Measurements from ENCODE around the gene PRIM1.
"Not testable (repeated sequence)": the region's sequence is repeated elsewhere in the genome, so short reads cannot be mapped to it uniquely, and the experiment has no call there.

PRIM1 gene

DNA sequence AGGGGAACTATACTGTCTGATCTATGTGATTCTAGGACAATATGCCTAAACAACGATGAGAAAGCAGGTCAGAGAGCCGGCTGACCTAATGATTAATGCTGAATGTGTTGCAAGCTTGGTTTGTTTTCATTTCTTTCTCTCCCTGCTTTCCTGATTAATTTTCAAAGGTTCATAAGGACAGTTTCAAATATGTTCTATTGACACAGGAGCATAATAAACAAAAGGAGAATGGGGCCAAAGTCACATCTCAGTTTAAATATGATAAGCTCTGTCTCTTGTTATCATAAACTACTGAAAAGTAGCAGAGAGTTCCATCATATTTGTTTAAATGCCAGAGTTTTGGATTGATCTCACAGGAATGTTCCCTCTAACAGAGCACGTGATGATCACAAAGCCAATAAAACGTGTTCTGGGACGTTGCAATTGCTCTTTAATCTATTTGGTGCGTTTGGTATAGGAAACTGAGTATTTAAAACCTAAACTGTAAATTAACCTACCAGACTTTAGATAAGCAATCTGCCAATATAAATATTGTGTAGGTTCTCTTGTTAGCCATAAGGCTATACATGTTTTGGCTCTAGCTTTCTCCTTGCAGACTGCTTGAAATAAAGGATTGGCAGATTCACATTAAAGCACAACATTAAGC lies 7.3 kb upstream of the PRIM1 start:
- DNase-seq, result no peak

DNA sequence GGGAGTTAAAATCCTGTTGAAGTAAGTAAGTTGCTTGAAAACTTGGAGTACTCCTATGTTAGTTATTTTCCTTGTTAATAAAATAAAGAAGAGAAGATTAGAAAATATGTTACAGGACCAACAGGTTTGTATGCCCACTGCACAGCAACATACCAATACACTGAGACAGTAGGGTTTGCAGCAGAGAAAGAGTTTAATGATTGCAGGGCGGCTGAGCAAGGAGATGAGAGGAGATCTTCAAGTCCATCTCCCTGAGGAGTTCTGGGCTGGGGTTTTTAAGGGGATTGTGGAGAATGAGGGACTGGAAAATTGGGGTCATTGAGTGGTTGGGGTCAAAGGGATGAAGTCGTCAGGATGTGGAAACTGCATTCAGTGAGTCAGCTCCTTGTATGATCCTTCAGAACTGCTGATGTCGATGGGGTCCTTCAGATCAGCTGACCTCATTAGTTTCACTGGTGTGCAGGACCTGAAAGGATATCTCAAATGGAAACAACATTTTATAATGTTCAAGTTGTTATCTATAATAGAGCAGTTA lies 6.7 kb upstream of the PRIM1 start:
- no peak for DNase-seq

DNA sequence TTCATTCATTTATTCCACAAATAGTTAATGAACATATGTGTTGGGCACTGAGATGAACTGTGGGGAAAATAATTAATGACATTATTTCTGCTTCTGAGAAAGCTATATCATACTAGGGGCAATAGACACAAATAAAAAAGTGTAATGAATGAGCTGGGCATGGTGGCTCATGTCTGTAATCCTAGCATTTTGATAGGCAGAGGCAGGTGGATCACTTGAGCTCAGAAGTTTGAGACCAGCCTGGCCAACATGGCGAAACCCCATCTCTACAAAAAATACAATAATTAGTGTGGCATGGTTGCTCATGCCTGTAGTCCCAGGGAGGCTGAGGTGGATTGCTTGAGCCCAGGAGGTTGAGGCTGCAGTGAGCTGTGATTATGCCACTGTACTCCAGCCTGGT lies 5.8 kb upstream of the PRIM1 start:
- DNase-seq, result not testable (repeated sequence)

DNA sequence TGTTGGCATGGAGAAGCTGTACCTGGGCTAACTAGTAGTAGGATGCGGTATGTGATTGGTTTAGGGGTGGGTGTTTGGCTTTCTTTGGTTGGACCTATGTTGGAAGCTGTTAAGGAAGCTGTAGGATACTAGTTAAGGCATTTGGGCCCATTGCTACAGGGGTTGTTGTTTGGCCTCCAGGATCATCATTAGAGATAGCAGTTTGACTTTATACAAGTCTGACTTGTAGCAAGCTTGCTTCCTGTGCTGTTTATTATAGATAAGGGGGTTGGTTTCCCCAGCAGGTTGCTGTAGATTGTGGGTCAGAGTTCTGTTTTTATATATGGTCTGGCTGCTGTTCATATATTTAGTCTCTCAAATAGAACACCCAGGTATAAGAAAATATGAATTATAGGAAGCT lies 1.4 kb upstream of the PRIM1 start:
- no peak for DNase-seq

DNA sequence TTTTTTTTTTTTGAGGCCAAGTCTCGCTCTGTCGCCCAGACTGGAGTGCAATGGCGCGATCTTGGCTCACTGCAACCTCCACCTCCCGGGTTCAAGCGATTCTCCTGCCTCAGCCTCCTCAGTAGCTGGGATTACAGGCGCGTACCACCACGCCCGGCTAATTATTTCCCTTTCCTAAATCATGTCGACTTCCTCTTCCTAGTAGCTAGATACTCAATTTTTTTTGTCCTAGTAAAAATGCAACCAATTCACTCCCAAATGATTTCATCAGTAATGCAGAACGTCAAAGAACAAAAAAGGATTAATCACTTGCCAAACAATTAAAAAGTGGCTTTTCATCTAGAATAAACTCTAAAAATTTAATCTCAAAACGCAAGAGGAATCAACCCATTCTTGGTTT lies 1.5 kb downstream of the PRIM1 start:
- not testable (repeated sequence) for DNase-seq

DNA sequence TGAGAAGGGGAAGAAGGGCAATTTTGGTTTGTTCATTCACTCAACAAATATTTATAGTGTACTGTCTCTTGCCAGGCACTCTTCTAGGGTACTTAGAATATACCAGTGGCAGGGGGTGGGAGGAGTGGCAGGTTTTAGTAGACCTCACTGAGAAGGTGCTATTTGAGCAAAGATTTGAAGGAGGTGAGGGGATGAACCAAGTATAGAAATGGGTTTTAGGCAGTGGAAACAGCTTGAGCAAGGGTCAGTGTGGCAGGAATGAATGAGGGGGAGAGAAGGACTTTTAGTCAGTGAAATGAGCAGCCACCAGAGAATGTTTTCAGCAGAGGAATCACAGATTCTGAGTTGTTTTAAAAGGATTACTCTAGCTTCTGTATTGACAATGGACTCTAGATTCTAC lies 2.3 kb downstream of the PRIM1 start:
- DNase-seq, result peak; percentile 68

DNA sequence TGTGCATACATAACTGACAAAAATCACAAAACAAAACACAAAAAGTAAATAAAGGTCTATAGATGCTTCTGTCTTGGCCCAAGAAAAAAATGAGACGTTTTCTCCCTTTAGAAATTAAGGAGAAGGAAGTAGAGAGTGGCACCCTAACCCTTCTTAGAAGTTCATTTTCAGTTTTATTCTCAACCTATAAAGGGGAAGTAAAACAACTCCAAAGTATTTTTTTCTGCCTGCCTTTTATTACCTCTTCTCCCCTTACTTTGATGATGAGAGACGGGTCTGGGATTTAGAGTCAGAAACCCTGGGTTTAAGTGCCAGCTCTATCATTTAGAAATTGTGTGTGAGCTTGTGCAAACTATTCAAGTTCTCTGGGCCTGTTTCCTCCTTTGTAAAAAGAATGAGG lies 2.8 kb downstream of the PRIM1 start:
- DNase-seq, result no peak

DNA sequence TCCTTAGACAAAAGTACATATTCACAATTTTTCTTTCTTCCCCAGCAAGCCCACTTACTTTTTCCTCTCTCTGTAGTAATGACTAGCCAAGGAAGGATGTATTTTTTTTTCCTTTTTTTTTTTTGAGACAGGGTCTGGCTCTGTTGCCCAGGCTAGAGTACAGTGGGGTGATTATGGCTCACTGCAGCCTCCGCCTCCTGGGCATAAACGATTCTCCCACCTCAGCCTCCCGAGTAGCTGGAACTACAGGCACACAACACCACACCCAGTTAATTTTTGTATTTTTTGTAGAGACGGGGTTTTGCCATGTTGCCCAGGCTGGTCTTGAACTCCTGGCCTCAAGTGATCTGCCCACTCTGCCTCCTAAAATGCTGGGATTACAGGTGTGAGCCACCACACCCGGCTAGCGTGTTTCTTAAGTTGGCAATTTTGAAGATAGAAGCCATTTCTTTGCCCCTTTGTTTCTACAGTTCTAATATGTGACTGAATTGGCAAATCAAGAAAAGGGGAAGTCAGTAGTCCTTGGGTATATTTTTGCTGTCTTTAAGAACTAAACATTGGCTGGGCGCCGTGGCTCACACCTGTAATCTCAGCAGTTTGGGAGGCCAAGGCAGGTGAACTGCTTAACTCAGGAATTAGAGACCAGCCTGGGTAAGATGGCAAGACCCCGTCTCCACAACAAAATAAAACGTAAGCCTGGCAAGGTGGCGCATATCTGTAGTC lies 23.8 kb downstream of the PRIM1 start:
- DNase-seq, result no peak

DNA sequence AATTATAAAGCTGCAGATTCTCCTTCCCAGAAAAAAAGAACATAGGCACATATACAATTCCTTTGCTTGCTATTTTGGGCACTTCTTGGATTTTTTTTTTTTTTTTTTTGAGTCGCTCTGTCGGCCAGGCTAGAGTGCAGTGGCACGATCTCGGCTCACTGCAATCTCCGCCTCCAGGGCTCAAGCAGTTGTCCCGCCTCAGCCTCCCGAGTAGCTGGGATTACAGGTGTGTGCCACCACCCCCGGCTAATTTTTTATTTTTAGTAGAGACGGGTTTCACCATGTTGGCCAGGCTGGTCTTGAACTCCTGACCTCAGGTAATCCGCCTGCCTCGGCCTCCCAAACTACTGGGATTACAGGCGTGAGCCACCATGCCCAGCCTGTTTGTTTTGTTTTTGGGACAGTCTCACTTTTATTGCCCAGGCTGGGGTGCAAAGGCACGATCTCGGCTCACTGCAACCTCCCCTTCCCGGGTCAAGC lies 25.9 kb downstream of the PRIM1 start:
- DNase-seq, result not testable (repeated sequence)

DNA sequence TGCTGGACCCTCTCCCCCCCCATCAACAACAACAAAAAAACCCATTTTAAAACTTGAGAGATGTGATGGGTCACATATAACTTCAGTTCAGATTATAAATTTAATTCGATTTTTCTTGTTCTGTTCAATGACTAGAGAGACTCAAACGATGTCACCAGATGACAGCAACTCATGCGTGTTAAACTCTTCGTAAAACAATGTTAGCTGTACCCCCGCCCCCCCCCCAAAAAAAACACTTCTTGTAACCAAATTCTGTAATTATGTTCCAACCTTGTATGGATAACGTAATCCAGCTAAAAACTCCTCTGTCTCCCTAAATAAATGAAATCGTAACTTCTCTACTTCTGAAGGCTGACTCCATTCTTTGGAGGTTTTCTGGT lies 26.4 kb downstream of the PRIM1 start:
- no peak for DNase-seq

DNA sequence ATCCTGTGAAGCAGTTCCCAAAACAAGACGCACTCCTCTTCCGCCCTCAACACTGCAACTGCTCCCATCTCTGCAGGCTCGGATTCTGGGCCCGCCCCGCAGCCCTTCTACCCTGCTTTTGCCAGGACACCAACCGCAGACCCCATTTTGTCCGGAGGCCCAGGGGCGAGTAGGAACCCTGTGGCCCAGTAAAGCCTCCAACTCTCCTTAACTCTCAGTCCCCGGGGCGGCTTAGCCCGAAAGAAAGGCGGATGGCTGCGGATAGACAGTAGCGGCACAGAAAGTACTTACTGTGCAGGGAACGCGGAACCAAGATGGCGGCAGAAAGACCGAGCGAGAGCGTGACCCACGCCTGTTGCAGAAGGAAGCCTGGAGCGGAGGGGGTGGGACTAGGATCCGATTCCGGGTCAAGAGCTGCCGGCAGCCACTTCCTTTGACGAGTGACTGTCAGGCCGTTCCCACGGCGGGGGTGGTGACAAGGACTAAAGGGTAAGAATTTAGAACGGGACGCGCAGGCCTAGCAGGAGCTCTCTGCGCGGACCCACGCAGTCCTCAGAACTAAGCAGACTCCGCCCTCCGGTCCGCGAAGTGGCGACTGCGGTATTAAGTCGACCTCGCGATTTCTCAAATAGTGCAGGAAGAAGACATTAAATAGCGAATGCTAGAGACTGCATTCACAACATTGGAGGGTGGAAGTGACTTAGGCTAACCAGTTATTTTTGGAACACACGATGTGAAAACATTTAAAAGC lies 27.0 kb downstream of the PRIM1 start, which contains the start of gene NACA:
NACA (minus strand) TSS at position 328 of the 751 bp plus-strand sequence. CDS start 778 bp downstream, outside the sequence.
- peak; percentile 97 for DNase-seq

DNA sequence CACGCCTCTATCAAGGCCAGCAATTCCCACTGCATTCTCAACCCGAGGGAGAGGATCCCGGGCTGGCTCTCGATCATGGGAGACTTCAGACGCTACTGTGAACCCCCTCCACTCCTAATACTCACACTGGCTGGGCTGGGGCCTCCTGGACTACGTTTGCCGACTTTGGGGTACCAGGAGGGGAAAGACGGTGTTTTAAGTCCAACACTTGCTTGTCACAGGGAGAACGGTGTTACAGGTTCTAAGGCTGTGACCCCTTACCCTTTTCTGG lies 27.5 kb downstream of the PRIM1 start:
- DNase-seq, result no peak

DNA sequence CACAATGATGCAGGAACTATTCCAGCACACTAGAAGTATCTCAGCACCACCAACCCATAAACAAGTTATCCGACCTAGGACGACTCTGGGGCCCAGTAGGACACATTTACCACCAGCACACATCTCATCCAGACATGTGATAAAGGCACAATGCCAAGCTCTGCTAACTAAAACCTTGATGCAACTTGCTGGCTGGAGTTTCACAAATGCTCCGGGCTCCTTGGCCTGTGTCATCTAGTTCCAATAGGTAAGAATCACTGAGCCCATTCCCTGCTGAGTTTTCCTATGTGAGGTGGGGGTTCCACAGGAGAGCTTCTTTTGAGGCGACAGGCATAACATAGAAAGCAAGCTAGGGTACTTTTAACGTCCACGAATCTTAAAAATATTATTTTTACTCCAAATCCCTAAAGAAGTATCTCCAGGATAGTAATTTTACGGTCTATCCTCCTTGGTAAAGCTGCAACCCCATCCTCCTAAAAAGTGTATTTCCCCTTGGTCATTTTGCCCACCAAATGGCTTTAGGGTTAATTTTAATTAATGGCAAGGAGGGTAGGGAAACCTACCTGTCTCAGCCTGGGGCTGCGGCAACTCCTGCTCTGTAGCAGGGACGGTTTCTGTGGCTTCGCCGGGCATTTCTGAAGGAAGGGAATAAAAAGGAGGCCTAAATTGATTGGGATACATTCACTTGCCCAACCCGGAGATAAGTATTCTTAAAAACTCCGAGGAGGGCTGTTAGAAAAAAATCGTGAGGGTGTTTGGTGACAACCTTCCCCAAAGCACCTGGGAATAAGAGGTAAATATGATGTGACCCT lies 28.0 kb downstream of the PRIM1 start:
- DNase-seq, result peak; percentile 20

DNA sequence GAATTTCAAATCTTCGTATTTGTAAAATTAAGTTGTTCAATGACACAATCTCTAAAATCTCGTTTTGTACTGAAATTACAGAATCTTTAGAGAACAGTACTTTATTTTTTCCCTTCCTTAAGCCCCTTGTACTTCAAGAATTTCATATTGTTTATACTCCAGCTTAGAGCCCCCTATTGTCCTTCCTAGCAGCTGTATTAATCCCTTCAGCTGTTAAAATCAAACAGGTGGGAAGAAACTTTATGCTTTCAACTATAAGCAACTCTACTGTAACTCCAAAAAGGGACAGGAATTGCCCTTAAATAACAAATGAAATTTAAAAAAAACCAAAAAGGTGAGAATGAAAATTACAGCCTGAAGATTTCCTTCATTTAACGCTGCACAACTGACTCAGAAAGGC lies 28.8 kb downstream of the PRIM1 start:
- no peak for DNase-seq

DNA sequence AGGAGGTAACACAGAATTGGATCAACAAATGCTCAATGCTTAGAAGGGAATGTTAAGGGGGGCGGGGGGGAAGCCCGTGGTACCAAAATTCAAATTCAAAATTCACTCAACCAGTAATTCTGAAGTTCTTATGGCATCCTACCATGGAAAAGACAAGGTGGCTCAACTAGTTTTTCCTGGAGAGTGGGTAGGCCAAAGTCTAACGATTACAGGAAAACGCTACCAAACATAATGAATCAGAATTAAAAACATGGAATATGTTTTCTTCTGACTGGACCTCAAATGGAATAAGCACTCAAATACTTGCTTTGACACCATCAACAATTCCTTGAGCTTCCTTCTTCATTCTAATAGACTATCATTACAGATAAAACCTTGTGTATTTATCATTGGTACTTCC lies 29.3 kb downstream of the PRIM1 start:
- no peak for DNase-seq

DNA sequence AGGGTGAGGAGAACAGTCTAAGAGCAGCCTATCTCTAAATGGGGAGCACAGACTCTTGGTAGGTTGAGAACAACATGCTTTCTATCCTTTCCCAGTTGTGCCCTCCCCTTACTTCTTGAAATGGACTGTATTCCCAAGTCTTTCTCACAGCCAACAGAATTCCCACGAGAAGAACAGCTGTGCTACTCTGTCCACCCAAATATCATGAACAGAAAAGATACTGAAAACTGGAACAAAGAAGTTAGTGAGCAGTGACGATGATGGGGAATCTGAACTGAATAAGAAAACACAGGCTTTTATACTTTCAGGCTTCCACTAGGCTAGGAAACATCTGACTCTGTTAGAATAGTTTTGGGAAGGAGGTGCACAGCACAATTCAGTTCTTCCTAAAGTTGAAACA lies 30.4 kb downstream of the PRIM1 start:
- DNase-seq, result no peak

DNA sequence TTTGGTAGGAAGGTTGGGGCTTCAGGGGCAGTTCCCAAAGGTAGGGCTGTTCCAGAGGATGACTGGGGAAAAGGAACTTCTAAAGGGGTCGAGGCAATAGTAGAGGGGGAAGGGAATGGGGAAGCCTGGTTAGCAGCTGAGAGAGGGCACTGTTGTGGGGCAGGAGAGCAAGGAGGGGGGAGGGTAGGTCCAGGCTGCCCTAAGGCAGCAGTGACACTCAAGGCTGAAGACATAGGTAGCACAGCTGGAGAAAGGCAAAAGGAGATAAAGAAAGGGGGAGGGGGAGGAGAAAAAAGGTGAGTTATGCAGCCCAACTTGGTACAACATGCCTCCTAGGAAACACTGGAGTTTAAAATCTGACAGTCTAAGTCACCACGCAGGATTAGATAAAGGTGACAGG lies 30.9 kb downstream of the PRIM1 start:
- DNase-seq, result no peak

DNA sequence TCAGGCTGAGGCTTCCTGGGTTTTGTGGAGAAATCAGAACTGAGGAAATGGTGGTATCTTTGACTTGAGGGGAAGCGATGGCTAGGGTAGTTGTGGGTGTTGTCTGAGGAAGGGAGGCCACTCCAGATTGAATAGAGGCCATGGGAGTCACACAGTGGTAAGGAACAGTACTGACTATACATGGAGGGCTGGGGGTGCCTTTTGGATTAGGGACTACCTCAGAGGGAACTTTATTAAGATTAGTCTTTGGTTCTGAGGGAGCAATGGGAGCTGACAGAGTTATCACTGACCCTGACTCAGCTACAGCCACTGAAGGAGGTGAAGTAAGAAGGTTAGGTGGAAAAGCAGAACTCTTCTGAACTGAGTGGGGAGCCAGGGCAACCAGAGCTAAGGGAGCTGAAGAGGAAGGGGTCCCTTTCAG lies 31.4 kb downstream of the PRIM1 start:
- DNase-seq, result no peak

DNA sequence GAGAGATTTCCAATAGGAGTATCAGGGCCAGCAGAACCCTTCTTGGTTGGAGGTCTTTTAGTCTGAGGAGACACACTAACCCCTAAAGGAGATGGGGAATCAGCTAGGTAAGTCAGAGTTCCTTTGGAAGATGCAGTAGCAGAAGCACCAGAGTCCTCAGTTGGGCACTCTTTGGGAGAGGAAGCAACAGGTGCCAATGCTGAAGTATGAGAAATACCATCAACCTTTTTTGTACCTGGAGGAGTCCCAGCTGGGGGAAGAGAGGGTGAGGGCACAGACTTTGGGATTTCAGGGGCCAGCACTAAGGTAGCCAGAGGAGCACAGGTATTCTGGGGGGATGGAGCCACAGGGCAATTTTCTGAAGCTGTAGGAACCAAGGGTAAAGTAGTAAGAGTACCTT lies 33.1 kb downstream of the PRIM1 start:
- no peak for DNase-seq

DNA sequence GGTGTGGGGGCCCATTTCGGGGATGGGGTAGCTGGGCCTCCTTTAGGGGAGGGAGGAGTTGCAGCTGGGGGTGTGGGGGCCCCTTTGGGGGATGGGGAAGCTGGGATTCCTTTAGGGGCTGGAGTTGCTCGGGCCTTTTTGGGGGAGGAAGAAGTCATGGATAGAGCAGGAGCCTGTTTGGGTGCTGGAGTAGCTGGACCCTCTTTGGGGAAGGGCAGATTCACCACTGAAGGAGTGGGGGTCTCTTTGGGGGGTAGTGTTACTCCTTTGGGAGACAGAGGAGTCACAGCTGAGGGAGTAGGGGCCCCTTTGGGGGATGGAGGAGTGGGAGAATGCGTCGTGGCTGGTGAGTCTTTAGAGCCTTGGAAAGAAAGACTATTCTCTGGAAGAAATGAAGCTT lies 33.5 kb downstream of the PRIM1 start:
- no peak for DNase-seq

DNA sequence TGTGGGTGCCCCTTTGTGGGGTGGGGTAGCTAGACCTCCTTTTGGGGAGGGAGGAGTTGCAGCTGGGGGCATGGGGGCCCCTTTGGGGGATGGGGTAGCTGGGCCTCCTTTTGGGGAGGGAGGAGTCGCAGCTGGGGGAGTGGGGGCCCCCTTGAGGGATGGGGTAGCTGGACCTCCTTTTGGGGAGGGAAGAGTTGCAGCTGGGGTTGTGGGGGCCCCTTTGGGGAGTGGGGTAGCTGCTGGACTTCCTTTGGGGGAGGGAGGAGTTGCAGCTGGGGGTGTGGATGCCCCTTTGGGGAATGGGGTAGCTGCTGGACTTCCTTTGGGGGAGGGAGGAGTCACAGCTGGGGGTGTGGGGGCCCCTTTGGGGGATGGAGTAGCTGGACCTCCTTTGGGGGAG lies 34.0 kb downstream of the PRIM1 start:
- DNase-seq, result no peak

DNA sequence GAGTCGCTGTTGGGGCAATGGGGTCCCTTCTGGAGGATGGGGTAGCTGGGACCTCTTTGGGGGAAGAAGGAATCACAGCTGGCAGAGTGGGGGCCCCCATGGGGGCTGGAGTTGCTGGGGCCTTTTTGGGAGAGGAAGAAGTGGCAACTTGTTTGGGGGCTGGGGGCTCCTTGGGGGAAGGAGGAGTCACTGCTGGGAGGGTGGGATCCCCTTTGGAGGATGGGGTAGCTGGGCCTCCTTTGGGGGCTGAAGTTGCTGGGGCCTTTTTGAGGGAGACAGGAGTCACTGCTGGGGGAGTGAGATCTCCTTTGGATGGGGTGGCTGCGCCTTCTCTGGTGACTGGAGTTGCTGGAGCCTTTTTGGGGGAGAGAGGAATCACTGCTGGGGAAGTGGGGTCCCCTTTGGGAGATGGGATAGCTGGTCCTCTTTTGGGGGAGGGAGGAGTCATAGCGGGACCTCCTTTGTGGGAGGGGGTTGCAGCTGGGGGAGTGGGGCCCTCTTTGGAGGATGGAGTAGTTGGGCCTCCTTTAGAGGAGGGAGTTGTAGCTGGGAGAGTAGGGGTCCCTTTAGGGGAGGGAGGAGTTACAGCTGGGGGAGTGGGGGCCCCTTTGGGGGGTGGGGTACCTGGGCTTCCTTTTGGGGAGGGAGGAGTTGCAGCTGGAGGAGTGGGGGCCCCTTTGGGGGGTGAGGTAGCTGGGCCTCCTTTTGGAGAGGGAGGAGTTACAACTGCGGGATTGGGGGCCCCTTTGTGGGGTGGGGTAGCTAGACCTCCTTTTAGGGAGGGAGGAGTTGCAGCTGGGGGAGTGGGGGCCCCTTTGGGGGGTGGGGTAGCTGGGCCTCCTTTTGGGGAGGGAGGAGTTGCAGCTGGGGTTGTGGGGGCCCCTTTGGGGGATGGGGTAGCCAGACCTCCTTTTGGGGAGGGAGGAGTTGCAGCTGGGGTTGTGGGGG lies 34.9 kb downstream of the PRIM1 start:
- no peak for DNase-seq

Data from NCI-H2029 (cell line).